ENCODE data around the gene GPN3. TPM values are rescaled to one million over a fixed set of nuclear protein-coding genes. Genes with fewer than 3 reads are reported as not detected.
"Not testable (repeated sequence)": the region's sequence is repeated elsewhere in the genome, so short reads cannot be mapped to it uniquely, and the experiment has no call there.

Gene GPN3
- total and polyA plus RNA-seq, 4 experiments from 2014 or later, result 12.5 to 43.4 (median 22.8) TPM

- H3K27me3 Mint-ChIP-seq, result peaks cover 0 to 2% of the 10 kb centered on the region in 2 donors
- H3K27me3 ChIP-seq (ENCODE audit: insufficient read depth, low read length), result no peaks in the 10 kb centered on the region
- H3K27ac ChIP-seq (ENCODE audit: low read depth, low read length), result no peak overlapping the region
- H3K9me3 ChIP-seq (ENCODE audit: control insufficient read depth in 1 of 2, low read length in 2 of 2), result no peaks in the 10 kb centered on the region
- H3K36me3 Mint-ChIP-seq, result peaks cover 0 to 1% of the 10 kb centered on the region in 2 donors
- intact Hi-C loops (cut with micrococcal nuclease), result no loop called here
- H3K36me3 ChIP-seq (ENCODE audit: insufficient read depth, low read length), result no peaks in the 10 kb centered on the region
- no peaks in the 10 kb centered on the region for H3K9me3 Mint-ChIP-seq
- H3K27ac Mint-ChIP-seq, result no peak overlapping the region
- CTCF ChIA-PET (ENCODE audit: partially characterized antibody), result interaction anchor here (0.7 kb wide), 1 partner anchor 175 kb away, joined by 3 read pairs; no protein-coding TSS in a partner anchor
- H3K4me3 Mint-ChIP-seq, result no peak overlapping the region
- H3K4me3 ChIP-seq (ENCODE audit: low read length in 2 of 2), result no peak overlapping the region
- peaks cover 2 to 9% (median 3%) of the 10 kb centered on the region in 4 donors for H3K4me1 Mint-ChIP-seq
- H3K4me1 ChIP-seq (ENCODE audit: insufficient read depth, low read length), result peaks cover 4% of the 10 kb centered on the region
- POLR2A ChIA-PET (ENCODE audit: partially characterized antibody), result no interaction called here
- no peak for DNase-seq
Measured at GRCh38 chr12:110426406-110426805, 41.7 kb downstream of the GPN3 start.

GRCh38 chr12:110424237-110424636 is 43.8 kb downstream of the GPN3 start:
- intact Hi-C loops (cut with micrococcal nuclease), result no loop called here
- POLR2A ChIA-PET (ENCODE audit: partially characterized antibody), result no interaction called here
- Mint-ChIP-seq H3K9me3 (no peaks in the 10 kb centered on the region), H3K27ac (no peak overlapping the region), H3K27me3 (peaks cover 0 to 2% of the 10 kb centered on the region in 2 donors), H3K36me3 (no peaks in the 10 kb centered on the region), H3K4me3 (no peak overlapping the region), H3K4me1 (peaks cover 0 to 5% (median 0%) of the 10 kb centered on the region in 4 donors)
- no peaks in the 10 kb centered on the region for H3K36me3 ChIP-seq (ENCODE audit: insufficient read depth, low read length)
- H3K4me3 ChIP-seq (ENCODE audit: low read length in 2 of 2), result no peak overlapping the region
- H3K4me1 ChIP-seq (ENCODE audit: insufficient read depth, low read length), result no peaks in the 10 kb centered on the region
- H3K9me3 ChIP-seq (ENCODE audit: control insufficient read depth in 1 of 2, low read length in 2 of 2), result no peaks in the 10 kb centered on the region
- no peak overlapping the region for H3K27ac ChIP-seq (ENCODE audit: low read depth, low read length)
- CTCF ChIA-PET (ENCODE audit: partially characterized antibody), result interaction anchor here (1.2 kb wide), 1 partner anchor 325 kb away, joined by 4 read pairs; no protein-coding TSS in a partner anchor
- DNase-seq, result no peak
- no peaks in the 10 kb centered on the region for H3K27me3 ChIP-seq (ENCODE audit: insufficient read depth, low read length)

- Mint-ChIP-seq H3K9me3 (no peaks in the 10 kb centered on the region), H3K4me1 (no peaks in the 10 kb centered on the region), H3K27ac (peak overlapping the region in 2 of 7 donors; percentile 18 to 39), H3K27me3 (peaks cover 0 to 2% of the 10 kb centered on the region in 2 donors), H3K36me3 (no peaks in the 10 kb centered on the region), H3K4me3 (no peak overlapping the region)
- Histone ChIP-seq H3K27me3 (ENCODE audit: insufficient read depth, low read length) (no peaks in the 10 kb centered on the region), H3K4me3 (ENCODE audit: low read length in 2 of 2) (no peak overlapping the region), H3K27ac (ENCODE audit: low read depth, low read length) (no peak overlapping the region), H3K9me3 (ENCODE audit: control insufficient read depth in 1 of 2, low read length in 2 of 2) (no peaks in the 10 kb centered on the region), H3K36me3 (ENCODE audit: insufficient read depth, low read length) (no peaks in the 10 kb centered on the region), H3K4me1 (ENCODE audit: insufficient read depth, low read length) (no peaks in the 10 kb centered on the region)
- DNase-seq, result no peak
- ChIA-PET POLR2A (ENCODE audit: partially characterized antibody) (interaction anchor here (0.6 to 1.3 kb wide), 2 partner anchors 10 to 58 kb away, joined by 3 read pairs; no protein-coding TSS in a partner anchor), CTCF (ENCODE audit: partially characterized antibody) (interaction anchor here (1.0 to 3.5 kb wide), 2 partner anchors 9 to 322 kb away, joined by 3 to 21 read pairs; no protein-coding TSS in a partner anchor)
- intact Hi-C loops (cut with micrococcal nuclease), result no loop called here
Measured at GRCh38 chr12:110421701-110422100, 46.4 kb downstream of the GPN3 start.

GRCh38 chr12:110421159-110421661 is 46.8 kb downstream of the GPN3 start:
- H3K9me3 Mint-ChIP-seq, result no peaks in the 10 kb centered on the region
- intact Hi-C loops (cut with micrococcal nuclease), result no loop called here
- no peak overlapping the region for H3K4me3 ChIP-seq (ENCODE audit: low read length in 2 of 2)
- no peaks in the 10 kb centered on the region for H3K27me3 ChIP-seq (ENCODE audit: insufficient read depth, low read length)
- H3K27ac ChIP-seq (ENCODE audit: low read depth, low read length), result no peak overlapping the region
- no peaks in the 10 kb centered on the region for H3K4me1 ChIP-seq (ENCODE audit: insufficient read depth, low read length)
- no peaks in the 10 kb centered on the region for H3K36me3 ChIP-seq (ENCODE audit: insufficient read depth, low read length)
- peaks cover 0 to 2% of the 10 kb centered on the region in 2 donors for H3K27me3 Mint-ChIP-seq
- no peaks in the 10 kb centered on the region for H3K9me3 ChIP-seq (ENCODE audit: control insufficient read depth in 1 of 2, low read length in 2 of 2)
- ChIA-PET POLR2A (ENCODE audit: partially characterized antibody) (interaction anchor here (0.6 to 1.3 kb wide), 2 partner anchors 10 to 58 kb away, joined by 3 read pairs; no protein-coding TSS in a partner anchor), CTCF (ENCODE audit: partially characterized antibody) (interaction anchor here (1.0 to 3.5 kb wide), 2 partner anchors 10 to 321 kb away, joined by 3 to 21 read pairs; no protein-coding TSS in a partner anchor)
- H3K4me3 Mint-ChIP-seq, result no peak overlapping the region
- peak overlapping the region in 2 of 7 donors; percentile 18 to 39 for H3K27ac Mint-ChIP-seq
- H3K36me3 Mint-ChIP-seq, result no peaks in the 10 kb centered on the region
- H3K4me1 Mint-ChIP-seq, result no peaks in the 10 kb centered on the region
- no peak for DNase-seq

GRCh38 chr12:110420644-110421043 is 47.4 kb downstream of the GPN3 start:
- H3K4me3 ChIP-seq (ENCODE audit: low read length in 2 of 2); H3K9me3 ChIP-seq (ENCODE audit: control insufficient read depth in 1 of 2, low read length in 2 of 2); H3K4me1 ChIP-seq (ENCODE audit: insufficient read depth, low read length); H3K4me1 Mint-ChIP-seq; H3K27me3 Mint-ChIP-seq; H3K27ac Mint-ChIP-seq; H3K36me3 Mint-ChIP-seq; H3K27ac ChIP-seq (ENCODE audit: low read depth, low read length); H3K9me3 Mint-ChIP-seq; intact Hi-C loops (cut with micrococcal nuclease); H3K4me3 Mint-ChIP-seq; H3K36me3 ChIP-seq (ENCODE audit: insufficient read depth, low read length); H3K27me3 ChIP-seq (ENCODE audit: insufficient read depth, low read length); DNase-seq: not testable (repeated sequence)
- POLR2A ChIA-PET (ENCODE audit: partially characterized antibody), result interaction anchor here (1.3 kb wide), 1 partner anchor 11 kb away, joined by 3 read pairs; no protein-coding TSS in a partner anchor
- CTCF ChIA-PET (ENCODE audit: partially characterized antibody), result interaction anchor here (3.5 kb wide), 1 partner anchor 10 kb away, joined by 21 read pairs; no protein-coding TSS in a partner anchor

- H3K4me1 ChIP-seq (ENCODE audit: insufficient read depth, low read length); H3K4me3 Mint-ChIP-seq; intact Hi-C loops (cut with micrococcal nuclease); H3K27me3 ChIP-seq (ENCODE audit: insufficient read depth, low read length); H3K4me1 Mint-ChIP-seq; H3K9me3 Mint-ChIP-seq; H3K36me3 Mint-ChIP-seq; H3K27ac ChIP-seq (ENCODE audit: low read depth, low read length); H3K27ac Mint-ChIP-seq; DNase-seq; H3K27me3 Mint-ChIP-seq; POLR2A ChIA-PET (ENCODE audit: partially characterized antibody); H3K36me3 ChIP-seq (ENCODE audit: insufficient read depth, low read length); H3K9me3 ChIP-seq (ENCODE audit: control insufficient read depth in 1 of 2, low read length in 2 of 2); H3K4me3 ChIP-seq (ENCODE audit: low read length in 2 of 2): not testable (repeated sequence)
- CTCF ChIA-PET (ENCODE audit: partially characterized antibody), result interaction anchor here (1.9 kb wide), 1 partner anchor 14 kb away, joined by 10 read pairs; no protein-coding TSS in a partner anchor
Measured at GRCh38 chr12:110417113-110417512, 50.9 kb downstream of the GPN3 start.

- H3K36me3 ChIP-seq (ENCODE audit: insufficient read depth, low read length); intact Hi-C loops (cut with micrococcal nuclease); H3K36me3 Mint-ChIP-seq; H3K9me3 Mint-ChIP-seq; H3K9me3 ChIP-seq (ENCODE audit: control insufficient read depth in 1 of 2, low read length in 2 of 2); H3K27me3 Mint-ChIP-seq; POLR2A ChIA-PET (ENCODE audit: partially characterized antibody); H3K4me3 ChIP-seq (ENCODE audit: low read length in 2 of 2); CTCF ChIA-PET (ENCODE audit: partially characterized antibody); H3K27me3 ChIP-seq (ENCODE audit: insufficient read depth, low read length); H3K4me1 ChIP-seq (ENCODE audit: insufficient read depth, low read length); H3K4me1 Mint-ChIP-seq; H3K27ac Mint-ChIP-seq; H3K4me3 Mint-ChIP-seq; H3K27ac ChIP-seq (ENCODE audit: low read depth, low read length); DNase-seq: not testable (repeated sequence)
Measured at GRCh38 chr12:110410086-110410485, 58.0 kb downstream of the GPN3 start.

All from CD4-positive, alpha-beta memory T cell (primary cell).